DOHH2 (cell line): ENCODE measurements around the gene BICDL1.

Source experiments
- CTCF ChIP-seq: fragments of 200-600 bp; sonication (generic); IDR thresholded peaks from one replicate; pipeline ENCODE4 v1.5.1; 2014; ENCODE audit warnings: antibody characterized with exemption, mild to moderate bottlenecking, low read depth, low read length; ENCODE audit not compliant: poor library complexity, severe bottlenecking
- EZH2phosphoT487 ChIP-seq: fragments of 200-600 bp; sonication (generic); IDR thresholded peaks from 2 replicates; pipeline ENCODE4 v1.6.1; 2017; ENCODE audit warnings: borderline replicate concordance, mild to moderate bottlenecking, antibody characterized with exemption, low read length, moderate library complexity, mixed read lengths

GRCh38 chr12:120140603-120141002 lies 151.6 kb downstream of the BICDL1 start:
- TF ChIP-seq CTCF (no peak), EZH2phosphoT487 (no peak)
